HG03135 (cell line): Measurements from ENCODE around the gene LTC4S.

Experiments used
- ATAC-seq: cut with Tn5 transposase; IDR thresholded peaks from one replicate; pipeline ENCODE4 v1.9.1; 2021; ENCODE audit warnings: mild to moderate bottlenecking, moderate library complexity; ENCODE audit not compliant: unreplicated experiment

Gene LTC4S

DNA sequence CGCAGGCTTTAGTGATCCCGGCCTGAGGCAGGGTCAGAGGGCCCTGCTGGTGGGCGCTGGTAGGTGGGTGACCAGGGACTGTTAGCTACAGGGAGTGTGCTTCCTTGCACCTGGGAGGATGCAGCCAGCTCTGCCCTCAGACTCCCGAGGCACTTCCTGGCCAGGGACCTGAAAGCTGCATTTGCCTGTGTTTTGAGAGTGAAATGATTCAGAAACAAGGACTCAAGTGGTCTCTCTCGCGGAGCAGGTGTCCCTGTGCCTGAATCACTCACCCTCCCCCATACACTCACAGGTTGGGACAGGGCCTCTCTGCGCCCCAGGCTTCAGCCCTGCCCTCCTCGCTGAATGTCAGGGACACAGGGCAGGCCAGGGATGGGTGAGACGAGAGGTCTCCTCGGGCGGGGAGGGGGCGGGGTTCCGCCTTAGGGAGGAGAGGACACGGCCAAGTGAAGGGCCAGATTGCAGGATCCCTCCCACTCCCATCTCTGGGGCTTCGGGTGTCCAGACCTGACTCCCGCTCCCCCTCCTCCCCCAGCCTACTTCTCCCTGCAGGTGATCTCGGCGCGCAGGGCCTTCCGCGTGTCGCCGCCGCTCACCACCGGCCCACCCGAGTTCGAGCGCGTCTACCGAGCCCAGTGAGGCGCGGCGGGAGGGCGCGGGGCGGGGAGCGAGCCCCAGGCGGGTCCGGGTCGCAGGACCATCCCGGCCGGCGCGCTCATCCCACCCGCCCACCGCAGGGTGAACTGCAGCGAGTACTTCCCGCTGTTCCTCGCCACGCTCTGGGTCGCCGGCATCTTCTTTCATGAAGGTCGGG lies 1.5 kb downstream of the LTC4S start:
- no peak for ATAC-seq

DNA sequence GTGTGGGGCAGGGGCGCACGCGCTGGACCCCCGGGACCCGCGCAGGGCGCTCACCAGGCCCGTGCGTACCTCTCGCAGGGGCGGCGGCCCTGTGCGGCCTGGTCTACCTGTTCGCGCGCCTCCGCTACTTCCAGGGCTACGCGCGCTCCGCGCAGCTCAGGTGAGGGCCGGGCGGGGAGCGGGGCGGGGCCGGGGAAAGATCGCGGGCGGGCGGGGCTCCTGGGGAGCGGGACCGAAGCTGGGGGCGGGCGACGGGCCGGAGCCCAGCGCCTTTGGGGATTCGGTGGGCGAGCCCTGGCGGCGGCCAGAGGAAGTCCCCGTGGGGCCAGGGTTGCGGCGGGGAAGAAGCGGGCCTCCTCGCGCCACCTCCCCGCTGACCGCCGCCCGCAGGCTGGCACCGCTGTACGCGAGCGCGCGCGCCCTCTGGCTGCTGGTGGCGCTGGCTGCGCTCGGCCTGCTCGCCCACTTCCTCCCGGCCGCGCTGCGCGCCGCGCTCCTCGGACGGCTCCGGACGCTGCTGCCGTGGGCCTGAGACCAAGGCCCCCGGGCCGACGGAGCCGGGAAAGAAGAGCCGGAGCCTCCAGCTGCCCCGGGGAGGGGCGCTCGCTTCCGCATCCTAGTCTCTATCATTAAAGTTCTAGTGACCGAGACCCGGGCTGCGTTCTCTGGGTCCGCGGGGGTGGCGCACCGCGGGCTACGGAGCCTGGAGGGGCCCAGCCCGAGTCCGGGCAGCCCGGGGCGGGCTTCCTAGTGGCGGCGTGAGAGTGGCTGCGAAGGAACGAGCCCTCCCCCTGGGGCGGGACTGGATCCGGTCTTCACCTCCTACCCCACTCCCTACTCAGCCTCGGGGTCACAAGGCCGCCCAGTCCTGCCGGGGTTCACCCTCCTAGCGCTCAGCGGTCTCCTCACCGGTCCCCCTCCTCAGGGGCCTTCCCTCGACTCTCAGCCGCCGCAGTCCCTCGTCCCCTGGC lies 2.4 kb downstream of the LTC4S start:
- ATAC-seq: peak; percentile 66

DNA sequence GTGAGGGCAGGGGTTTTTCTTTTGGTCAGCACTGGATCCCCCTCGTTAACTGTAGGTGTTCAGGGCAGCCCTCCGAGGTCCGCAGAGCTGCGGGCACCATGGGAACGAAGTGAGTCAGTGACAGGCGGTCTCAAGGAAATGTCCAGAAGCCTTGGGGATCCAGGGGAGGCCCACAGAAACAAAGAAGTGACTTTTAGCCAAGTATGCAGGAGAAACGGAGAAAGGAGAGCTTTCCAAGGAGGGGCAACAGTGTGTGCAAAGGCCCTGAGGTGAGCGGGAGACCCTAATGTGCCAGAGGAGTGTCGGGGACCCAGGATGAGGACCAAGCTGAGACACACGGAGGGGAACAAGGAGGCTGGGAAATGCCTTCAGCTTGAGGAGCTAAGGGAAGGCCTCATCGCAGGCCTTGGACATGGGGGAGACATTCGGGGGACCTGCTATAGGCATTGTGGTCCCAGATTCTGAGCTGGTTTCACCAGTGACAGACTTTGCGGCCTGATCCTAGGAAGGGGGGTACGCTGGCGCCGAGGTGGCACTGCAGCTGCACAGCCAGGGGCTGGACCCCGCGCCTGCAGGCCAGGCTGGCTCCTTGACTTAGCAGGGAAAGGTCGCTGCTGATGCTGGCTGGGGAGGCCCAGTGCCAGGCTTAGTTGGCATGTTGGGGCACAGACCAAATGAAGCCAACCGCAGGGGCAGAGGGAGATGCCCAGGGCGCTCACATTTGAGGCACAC lies 3.3 kb downstream of the LTC4S start:
- no peak for ATAC-seq

DNA sequence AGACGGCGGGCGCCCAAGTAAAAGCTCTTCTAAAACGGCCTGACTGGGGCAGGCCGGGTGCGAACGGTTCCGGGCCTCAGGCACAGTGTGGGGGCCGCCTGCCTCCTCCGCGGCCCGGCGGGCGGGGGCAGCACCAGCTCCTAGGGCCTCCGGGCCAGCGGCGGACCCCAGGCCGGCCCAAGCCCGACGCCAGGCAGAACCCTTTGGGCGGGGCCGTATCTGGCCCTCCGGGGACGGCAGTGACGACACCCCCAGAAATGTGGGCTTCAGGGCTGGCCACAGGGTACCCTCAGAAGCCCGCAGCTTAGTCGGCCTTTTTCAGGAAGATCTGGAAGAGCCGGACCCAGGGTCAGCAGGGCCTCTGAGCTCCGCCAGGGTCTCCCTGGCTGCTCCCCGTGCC lies 4.0 kb downstream of the LTC4S start:
- no peak for ATAC-seq

DNA sequence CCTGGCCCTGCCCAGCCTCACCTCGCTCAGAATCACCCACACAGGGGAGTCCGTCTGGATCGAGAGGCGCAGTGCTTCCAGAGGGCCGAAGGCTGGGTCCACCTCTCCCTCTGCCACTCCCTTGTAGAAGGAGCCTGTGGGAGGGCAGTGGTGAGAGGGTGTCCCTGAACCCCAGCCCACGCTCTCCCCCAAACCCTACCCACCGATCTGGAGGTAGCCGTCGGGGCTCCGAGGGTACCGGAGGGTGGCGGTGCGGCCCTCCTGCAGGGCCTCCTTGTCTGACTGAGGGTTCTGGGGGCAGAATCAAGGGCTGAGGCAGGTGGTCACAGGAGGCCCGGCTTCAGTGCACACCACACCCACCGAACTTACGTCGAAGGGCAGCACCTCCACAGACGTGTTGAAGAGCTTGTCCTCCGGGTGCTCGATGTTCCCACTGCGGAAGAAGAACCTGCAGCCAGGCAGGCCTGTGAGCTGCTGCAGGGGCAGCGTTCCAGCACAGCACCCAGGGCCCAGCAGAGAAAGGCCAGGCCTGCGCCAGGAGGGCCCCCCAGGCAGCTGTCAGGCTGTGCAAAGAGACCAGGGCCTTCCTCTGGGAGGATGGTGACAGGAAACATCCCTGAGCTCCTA lies 4.5 kb downstream of the LTC4S start:
- ATAC-seq: no peak

DNA sequence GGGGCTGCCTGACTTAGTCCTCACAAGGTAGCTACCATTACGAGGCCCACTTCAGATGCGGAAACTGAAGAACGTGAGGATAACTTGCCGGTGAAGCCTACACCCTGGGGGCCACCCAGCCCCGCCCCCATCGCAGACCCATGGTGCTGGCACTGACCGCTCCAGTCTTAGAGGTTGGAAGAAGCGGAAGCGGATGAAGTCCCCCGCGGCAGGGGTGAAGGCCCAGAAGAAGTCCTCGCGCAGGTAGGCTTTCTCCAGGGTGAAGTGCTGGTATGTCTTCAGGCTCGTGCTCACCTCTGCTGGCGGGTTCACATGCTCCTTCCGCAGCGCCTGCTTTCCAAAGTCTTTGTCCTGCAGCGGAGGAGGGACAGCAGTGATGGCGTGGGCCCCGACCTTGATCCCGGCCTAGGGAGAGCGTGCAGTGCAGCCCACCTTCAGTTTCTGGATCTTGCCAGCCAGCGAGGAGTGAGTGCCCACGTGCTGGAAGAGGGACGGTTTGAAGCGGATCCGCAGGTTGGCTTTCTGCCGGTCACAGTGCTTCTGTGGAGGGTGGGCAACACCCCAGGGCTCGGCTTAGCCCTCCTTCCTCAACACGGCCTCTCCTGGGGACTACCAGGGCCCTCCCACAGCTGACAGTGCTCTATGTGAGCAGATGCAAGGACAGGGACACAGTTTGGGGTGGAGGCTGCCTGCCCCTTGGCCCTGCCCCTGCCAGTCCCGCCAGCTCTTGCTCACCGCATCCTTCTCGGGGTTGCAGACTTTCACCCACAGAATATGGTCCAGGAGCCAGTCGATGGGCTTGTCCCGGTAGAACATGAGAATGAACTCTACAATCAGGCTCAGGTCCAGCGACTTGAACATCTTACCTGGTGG lies 5.2 kb downstream of the LTC4S start:
- no peak for ATAC-seq

DNA sequence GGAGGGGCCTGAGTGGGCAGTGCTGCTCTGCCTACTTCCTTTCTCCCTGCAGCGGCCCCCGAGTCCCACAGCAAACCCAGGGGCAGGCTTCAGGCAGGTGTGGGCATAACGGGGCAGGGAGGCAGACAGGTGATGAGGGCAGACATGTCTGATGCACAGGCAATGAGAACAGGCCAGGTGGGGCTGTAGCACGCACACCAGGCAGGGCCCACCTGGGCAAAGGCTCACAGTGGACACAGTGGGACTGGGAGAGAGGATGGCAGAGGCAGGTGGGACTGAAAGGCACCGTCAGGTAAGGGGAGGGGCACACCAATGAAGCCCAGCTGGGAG lies 5.8 kb downstream of the LTC4S start:
- ATAC-seq: no peak

DNA sequence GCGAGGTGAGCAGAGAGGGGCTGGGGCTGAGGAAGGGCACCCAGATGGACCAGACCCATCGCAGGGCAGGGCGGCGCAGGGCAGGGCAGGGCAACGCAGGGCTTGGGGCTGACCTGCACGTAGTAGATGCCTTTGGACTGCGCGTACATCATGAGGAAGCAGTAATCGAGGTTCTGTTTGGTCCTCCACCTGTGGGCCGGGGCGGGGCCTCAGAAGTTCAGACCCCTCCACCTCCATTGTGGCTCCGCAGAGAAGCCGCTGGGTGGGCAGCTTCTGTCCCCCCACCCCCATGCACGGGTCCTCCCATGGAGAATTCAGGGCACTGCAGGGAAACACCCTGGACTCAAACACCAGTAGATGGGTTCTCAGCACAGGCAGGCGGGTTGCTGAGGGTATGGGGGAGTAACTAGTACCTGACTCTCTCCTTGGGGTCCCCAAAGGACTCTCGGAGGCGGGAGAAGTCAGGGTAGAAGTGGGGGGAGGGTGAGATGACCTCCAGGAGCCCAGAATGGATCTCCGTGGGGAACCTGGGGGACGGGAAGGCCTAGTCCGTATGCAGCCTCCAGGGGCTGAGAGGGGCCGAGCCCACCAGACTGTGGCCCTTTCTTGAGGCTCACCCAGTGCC lies 6.4 kb downstream of the LTC4S start:
- ATAC-seq: no peak

DNA sequence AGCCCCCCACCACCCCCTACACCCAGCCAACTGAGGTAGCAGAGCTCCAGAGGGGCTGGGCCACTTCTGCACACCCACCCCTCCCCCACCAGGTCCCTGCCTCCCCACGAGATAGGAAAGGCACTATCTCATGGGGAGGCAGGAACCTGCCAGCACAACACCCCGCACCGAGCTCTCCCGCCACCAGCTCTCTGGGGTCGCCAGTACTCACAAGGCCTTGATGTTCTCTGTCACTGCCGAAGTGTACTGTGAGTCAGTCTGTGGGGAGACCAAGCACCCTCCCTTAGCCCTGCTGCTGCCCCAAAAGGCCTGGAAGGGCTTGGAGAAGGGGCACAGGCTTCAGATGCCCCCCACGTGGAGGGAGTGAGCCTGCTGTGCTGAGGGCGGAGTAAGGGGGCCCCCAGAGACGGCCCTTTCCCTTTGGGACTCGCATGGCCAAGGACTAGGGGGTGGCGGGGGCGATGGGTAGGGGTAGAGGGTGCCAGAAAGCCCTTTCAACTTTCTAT lies 7.0 kb downstream of the LTC4S start:
- no peak for ATAC-seq

DNA sequence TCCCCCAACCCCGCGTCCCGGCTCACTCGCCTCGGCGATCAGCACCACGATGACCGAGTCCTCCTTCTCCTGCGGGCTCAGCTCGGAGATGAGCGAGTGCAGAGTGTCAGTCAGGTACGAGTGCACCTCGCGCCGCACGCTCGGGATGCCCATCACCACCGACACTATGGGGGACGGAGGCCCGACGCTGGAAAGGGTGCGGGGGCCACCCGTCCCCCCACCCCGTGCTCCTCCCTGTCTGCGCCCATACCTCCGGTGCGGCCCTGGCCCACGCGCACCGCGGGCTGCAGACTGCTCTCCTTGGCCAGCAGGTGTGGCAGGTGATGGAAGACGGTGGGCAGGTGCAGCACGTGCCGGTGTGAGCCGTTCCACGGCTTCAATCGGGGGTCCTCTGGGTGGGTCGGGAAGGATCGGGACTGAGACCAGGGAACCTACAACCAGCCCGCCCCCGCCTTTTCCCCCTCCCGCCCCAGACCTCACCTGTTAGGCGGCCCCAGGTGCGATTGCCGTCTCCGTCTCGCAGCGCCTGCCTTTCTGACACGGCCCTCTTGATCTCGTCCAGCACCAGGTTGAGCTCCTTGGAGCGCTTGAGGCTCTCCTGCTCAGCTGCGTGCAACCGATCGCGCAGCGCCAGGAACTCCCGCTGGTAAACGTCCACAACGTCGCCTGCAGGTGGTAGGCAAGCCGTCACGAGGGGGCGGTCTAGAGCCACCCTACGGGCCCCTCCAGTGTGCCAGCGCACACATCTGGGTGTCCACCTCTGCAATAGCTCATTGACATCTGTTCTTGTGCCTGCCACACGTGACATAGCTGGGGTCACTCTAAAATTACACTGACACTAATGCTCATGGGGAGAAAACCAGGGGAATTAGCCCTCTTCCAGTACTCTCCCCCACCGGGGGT lies 7.8 kb downstream of the LTC4S start:
- no peak for ATAC-seq

DNA sequence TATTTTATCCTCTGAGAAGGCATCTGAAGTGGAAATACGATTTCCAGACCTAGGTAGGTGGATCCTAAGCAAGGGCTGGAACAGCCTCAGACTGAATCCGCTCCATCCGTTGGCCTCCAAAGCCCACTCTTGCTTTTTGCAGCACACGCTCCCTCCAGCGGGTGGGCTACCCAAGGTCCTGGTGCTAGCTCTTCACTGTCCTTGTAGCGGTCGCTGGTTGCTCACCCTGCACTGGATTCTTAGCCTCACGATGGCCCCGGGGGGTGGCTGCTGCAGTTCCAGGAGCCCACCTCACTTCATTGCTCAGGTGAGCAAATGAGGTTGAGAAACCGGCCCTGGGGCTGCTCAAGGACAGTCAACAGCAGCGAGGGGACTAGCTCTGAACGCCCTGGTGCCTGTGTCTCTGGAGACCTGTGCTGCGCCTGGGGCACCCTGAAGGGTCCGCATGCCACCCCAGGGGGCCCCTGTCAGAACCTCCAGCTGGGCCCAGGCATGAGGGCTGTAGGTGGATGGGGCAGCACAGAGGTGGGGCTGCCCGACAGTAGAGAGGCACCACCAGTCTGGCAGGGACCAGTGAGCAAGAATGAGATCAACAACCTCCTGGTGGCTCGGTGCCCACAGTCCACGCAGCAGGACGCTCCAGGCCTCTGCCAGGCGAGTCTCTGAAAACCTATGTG lies 8.6 kb downstream of the LTC4S start:
- no peak for ATAC-seq

DNA sequence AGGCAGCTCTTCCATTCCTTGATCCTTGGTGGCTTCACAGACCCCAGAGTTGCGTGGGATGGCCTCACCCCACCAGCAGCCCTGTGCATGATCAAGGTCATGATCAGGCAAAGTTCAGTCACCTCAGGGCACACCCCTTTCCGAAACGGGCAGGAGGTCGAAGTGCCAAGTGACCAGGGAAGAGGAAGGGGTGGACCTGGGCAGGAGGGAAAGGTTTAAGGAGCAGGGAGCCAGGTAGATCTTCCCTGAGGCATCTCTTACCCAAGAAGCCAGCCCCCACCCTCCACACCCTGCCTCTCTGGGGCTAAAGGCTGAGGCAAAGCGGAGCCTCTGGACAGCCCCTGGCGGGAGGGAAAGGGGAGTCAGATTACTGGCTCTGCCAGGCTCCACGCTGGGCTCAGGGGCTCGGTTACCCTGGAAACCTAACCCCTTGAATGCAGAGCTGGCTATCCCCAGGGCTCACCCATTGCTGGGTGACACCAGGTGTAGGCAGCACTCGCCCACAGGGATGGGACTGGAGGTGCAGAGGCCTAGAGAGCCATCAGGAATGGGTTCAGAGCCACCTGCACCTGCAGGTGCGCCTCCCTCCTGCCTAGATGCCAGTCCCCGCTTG lies 9.3 kb downstream of the LTC4S start:
- no peak for ATAC-seq

DNA sequence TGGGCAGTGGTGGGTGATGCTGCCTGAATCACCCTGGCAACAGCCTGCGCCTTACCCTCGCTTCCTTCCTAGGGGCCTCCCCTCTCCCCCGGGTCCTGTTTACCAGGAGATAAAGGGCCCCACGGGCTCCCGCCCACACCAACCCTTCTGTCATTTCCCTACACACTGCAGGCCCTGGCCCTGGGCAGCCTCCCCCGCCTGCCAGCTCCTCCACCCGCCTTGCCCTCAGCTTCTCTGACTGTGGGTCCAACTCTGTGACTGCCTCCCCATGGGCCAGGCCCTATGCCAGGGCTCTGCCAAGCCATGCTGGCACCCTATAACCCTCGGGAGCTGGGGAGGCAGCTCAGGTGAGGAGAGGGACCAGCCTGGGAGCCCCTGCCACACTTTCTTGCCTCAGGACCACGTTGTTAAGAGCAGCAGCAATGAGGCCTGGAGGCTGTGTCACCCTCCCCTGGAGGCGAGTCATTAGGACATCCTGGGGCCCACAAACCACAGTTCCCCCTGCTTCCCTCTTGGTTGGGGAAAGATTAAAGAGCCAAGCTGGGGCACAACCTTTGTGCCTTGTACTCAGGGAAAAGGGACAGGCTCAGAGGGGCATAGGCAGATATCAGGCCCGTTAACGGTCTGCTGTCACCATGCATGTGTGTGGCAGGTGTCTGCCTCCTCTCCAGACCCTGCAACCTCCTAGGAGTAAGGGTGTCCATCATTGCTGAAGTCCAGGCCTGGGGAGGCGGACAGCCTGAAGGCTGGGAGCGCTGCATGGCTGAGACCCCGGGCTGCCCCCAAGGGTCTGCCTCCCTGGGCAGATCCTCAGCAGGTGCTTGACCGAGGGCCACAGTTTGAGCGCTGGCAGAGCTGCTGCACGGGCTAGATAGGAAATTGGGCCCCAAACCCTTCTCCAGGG lies 10.1 kb downstream of the LTC4S start:
- ATAC-seq: no peak

DNA sequence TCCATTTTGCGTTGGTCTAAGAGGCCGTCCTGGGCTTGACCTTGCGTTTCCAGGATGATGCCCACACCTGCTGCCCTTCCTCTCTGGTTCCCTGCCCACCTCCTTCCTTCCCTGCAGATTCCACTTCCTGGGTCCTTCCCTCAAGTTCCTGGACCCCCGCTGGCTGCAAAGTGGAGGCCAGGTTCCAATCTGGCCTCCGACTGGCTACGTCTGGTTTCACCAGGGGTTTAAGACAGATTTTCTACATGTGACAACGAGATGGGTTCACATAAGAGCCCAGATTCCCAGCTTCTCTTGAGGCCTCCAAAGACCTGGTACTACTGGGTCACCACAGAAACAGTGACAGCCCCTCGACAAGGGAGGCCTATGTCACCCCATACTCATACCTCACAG lies 10.8 kb downstream of the LTC4S start:
- no peak for ATAC-seq

DNA sequence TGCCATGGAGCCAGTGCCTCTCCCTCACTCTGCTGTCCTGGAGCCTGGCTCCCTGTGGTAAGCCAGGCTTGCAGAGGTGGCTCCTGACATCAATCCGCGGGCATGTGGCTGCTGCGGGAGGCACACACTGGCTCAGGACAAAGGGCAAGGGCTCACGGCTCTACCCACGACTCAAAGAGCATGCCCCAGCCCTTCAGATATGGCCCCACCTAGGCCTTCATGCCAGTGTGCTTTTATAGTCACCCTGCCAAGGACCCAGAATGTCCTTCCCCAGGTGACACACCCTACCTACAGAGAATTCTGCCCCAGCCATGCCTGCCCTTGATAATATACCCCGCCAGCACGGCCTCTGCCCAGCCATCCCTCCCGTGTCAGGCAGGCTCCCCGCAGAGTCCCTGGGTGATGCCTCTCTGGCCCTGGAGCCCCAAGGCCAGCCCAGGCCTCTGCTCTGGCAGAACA lies 11.3 kb downstream of the LTC4S start:
- ATAC-seq: no peak

DNA sequence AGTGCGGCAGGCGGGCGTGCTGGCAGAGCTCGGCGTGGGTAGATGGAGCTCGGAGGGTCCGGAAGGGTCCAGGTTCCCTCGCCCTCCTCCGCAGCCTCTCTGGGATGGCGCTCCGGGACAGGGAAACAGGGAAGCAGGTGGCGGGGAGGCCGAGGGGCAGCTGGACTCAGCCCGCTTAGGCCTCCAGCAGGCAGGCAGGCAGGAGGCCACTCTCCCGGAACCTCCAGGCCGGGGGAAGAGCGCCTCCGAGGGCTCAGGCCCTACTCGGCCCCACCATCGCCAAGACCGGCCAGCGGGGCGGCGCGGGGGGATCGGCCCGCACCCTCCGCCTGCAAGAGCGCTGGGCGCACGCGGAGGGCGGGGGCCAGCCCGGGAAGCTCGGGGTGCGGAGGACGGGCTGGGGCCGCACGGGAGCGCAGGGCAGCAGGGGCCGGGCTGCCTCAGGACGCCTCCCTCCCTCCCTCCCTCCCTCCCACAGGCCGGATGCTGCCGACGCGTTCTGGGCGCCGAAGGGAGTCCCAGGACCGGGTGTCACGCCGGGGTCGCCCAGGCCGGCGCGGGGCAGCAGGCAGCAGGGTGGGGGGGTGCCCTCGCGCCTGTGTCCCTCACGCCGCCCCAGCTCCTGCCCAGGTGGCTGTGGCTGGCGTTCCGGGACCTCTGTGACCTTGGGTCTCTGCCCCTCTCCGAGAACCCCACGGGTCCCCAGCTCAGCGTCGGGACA lies 11.9 kb downstream of the LTC4S start:
- ATAC-seq: peak; percentile 23
